Heart left ventricle (tissue), 13 donors: ENCODE results near the gene TAMM41.

Experiments used
- POLR2A ChIP-seq, 2 donors: fragments of 450-650 bp; IDR thresholded peaks; one replicate each; pipeline ENCODE4 v1.6.1; 2017; ENCODE audit warnings: antibody characterized with exemption in 2 of 2, mild to moderate bottlenecking in 2 of 2, moderate library complexity in 2 of 2
- TF ChIP-seq, protein P1 (sequence below), 12 donors: fragments of 200-600 bp; sonication (generic) in 4 of 12; IDR thresholded peaks; one replicate each; pipeline versions ENCODE4 v1.5.0 to v1.8.0; 2018 to 2022; ENCODE audit warnings: antibody characterized with exemption in 12 of 12, mild to moderate bottlenecking in 5 of 12
- donor health status: ischemic (EF 13 %, LVEDD 7.1; RV severe dilation, severe dysfunction).
- donor health status: DM: no; HTN: yes; CAD: no.
- donor health status: DM: no; HTN: no; CAD: no.
- donor health status: ischemic (EF 25% LVEDD 6.9; RV normal size, moderate dysfunction).
- donor health status: ischemic (EF 25% LVEDD 5.7; RV mildly dilated, moderate dysfunction).
- donor health status: ischemic (EF 35%, LVEDD 5.7; RV mildly dilated, moderate dysfunction).
- donor health status: nonischemic (EF 11% LVEDD 7.7; RV severe dilation, severe dysfunction).
- donor health status: DM: yes; HTN: yes; CAD: no.
- donor health status: PGD.
- donor health status: ischemic (EF 29% LVEDD 5.4; RV normal size, mild dysfunction).
- donor health status: nonischemic (EF 23%, LVEDD 6.1; RV moderate dilation, normal function).

DNA sequence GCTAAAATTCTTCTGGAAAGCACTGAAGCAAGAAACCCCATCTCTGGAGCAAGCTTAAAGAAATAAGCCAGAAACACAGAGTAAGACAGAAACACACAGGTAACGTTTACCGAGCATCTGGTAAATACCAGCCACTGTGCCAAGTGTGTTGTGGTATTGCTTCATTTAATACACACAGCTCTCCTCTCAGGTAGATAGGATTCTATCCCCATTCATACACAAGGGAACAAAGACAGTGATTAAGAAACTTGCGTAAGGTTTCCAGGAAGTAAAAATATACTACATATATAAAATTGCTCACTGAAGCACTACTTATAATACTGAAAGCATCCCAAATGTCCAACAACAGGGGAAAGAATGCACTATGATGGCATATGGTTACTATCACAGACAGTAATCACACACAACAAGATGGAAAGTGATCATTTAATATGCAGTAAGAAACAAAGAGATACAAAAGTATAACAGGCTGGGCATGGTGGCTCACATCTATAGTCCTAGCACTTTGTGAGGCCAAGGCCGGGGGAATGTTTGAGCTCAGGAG is 27.5 kb downstream of the TAMM41 start:
- TF ChIP-seq, protein P1, sequence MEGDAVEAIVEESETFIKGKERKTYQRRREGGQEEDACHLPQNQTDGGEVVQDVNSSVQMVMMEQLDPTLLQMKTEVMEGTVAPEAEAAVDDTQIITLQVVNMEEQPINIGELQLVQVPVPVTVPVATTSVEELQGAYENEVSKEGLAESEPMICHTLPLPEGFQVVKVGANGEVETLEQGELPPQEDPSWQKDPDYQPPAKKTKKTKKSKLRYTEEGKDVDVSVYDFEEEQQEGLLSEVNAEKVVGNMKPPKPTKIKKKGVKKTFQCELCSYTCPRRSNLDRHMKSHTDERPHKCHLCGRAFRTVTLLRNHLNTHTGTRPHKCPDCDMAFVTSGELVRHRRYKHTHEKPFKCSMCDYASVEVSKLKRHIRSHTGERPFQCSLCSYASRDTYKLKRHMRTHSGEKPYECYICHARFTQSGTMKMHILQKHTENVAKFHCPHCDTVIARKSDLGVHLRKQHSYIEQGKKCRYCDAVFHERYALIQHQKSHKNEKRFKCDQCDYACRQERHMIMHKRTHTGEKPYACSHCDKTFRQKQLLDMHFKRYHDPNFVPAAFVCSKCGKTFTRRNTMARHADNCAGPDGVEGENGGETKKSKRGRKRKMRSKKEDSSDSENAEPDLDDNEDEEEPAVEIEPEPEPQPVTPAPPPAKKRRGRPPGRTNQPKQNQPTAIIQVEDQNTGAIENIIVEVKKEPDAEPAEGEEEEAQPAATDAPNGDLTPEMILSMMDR (IDR thresholded peaks at IDR 0.05) = no peak
- TF ChIP-seq POLR2A (IDR thresholded peaks at IDR 0.05) = no peak
